Left ventricle myocardium inferior (tissue), 1 donor: Measurements from ENCODE around the gene FCSK. TPM values are rescaled to one million over a fixed set of nuclear protein-coding genes. Genes with fewer than 3 reads are reported as not detected.

Source experiments
- DNase-seq: peaks from one replicate; pipeline ENCODE4 v3.0.0-alpha.2; 2020
- H3K27ac ChIP-seq: fragments of 200-600 bp; replicated peaks from 2 replicates; pipeline ENCODE4 v1.8.0; 2021
- H3K27me3 ChIP-seq: fragments of 200-600 bp; 2 replicates; pipeline ENCODE4 v1.8.0; 2021; ENCODE audit warnings: low read depth
- H3K36me3 ChIP-seq: fragments of 200-600 bp; 2 replicates; pipeline ENCODE4 v1.8.0; 2021
- H3K4me1 ChIP-seq: fragments of 200-600 bp; 2 replicates; pipeline ENCODE4 v1.8.0; 2021
- H3K4me3 ChIP-seq: fragments of 200-600 bp; 2 replicates; pipeline ENCODE4 v1.8.0; 2021; ENCODE audit warnings: mild to moderate bottlenecking, moderate library complexity
- H3K9me3 ChIP-seq: fragments of 200-600 bp; replicated peaks from 2 replicates; pipeline ENCODE4 v1.8.0; 2021
- intact Hi-C: fragments of 100-400 bp; cut with micrococcal nuclease; formaldehyde crosslinking; loops from one replicate; pipeline ENCODE4 v1.11.0; 2022
- total RNA-seq: library from RNA; stranded (reverse); fragmentation: NEBNext Ultra II Directional; extraction: Animal tissue kit (Norgen Biotek cat#: 25700); gene quantifications from one replicate; pipeline ENCODE4 v1.2.1, GENCODE V29; 2021
- TF ChIP-seq, protein P1 (sequence below): fragments of 200-600 bp; IDR thresholded peaks from 2 replicates; pipeline ENCODE4 v1.8.0; 2021; ENCODE audit warnings: antibody characterized with exemption, mild to moderate bottlenecking, borderline replicate concordance
- donor health status: DM: no; HTN: yes; CAD: no; lungs with severe emphysema.

FCSK gene
- total RNA-seq, 1 donor from 2014 or later, result 7.4 TPM

DNA sequence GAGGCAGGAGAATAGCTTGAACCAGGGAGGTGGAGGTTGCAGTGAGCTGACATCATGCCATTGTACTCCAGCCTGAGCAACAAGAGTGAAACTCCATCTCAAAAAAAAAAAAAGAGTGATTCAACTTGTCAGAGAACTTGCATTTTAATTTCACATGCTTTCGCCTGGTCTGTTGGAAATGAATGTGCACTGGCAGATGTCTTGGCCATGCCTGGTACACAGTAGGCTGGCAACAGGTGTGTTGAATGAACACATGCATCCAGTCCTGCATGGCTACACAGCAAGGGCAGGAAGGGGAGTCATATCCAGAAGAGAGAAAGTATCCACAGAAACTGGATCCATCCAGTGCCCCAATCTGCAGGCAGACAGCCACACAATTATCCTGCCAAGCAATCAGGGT, 57.4 kb downstream of the FCSK start:
- Histone ChIP-seq H3K4me3 (no peak overlapping the region), H3K27ac (no peak overlapping the region), H3K4me1 (no peaks in the 10 kb centered on the region), H3K27me3 (no peaks in the 10 kb centered on the region), H3K36me3 (peaks cover 100% of the 10 kb centered on the region), H3K9me3 (no peaks in the 10 kb centered on the region)
- intact Hi-C loops, result no loop called here
- no peak for DNase-seq
- TF ChIP-seq, protein P1, sequence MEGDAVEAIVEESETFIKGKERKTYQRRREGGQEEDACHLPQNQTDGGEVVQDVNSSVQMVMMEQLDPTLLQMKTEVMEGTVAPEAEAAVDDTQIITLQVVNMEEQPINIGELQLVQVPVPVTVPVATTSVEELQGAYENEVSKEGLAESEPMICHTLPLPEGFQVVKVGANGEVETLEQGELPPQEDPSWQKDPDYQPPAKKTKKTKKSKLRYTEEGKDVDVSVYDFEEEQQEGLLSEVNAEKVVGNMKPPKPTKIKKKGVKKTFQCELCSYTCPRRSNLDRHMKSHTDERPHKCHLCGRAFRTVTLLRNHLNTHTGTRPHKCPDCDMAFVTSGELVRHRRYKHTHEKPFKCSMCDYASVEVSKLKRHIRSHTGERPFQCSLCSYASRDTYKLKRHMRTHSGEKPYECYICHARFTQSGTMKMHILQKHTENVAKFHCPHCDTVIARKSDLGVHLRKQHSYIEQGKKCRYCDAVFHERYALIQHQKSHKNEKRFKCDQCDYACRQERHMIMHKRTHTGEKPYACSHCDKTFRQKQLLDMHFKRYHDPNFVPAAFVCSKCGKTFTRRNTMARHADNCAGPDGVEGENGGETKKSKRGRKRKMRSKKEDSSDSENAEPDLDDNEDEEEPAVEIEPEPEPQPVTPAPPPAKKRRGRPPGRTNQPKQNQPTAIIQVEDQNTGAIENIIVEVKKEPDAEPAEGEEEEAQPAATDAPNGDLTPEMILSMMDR, result no peak

GRCh38 chr16:70512456-70512855, 58.1 kb downstream of the FCSK start:
- Histone ChIP-seq H3K27me3 (no peaks in the 10 kb centered on the region), H3K4me3 (no peak overlapping the region), H3K27ac (no peak overlapping the region), H3K9me3 (no peaks in the 10 kb centered on the region), H3K36me3 (peaks cover 100% of the 10 kb centered on the region), H3K4me1 (no peaks in the 10 kb centered on the region)
- no peak for DNase-seq
- TF ChIP-seq, protein P1, result no peak
- intact Hi-C loops, result no loop called here

GRCh38 chr16:70520612-70521297, 66.4 kb downstream of the FCSK start:
- H3K27ac ChIP-seq, result no peak overlapping the region
- no peak for DNase-seq
- no peak overlapping the region for H3K4me3 ChIP-seq
- H3K36me3 ChIP-seq, result peaks cover 32% of the 10 kb centered on the region
- H3K4me1 ChIP-seq, result peaks cover 36% of the 10 kb centered on the region
- TF ChIP-seq, protein P1, result no peak
- intact Hi-C loops, result no loop called here
- no peaks in the 10 kb centered on the region for H3K27me3 ChIP-seq
- no peaks in the 10 kb centered on the region for H3K9me3 ChIP-seq

DNA sequence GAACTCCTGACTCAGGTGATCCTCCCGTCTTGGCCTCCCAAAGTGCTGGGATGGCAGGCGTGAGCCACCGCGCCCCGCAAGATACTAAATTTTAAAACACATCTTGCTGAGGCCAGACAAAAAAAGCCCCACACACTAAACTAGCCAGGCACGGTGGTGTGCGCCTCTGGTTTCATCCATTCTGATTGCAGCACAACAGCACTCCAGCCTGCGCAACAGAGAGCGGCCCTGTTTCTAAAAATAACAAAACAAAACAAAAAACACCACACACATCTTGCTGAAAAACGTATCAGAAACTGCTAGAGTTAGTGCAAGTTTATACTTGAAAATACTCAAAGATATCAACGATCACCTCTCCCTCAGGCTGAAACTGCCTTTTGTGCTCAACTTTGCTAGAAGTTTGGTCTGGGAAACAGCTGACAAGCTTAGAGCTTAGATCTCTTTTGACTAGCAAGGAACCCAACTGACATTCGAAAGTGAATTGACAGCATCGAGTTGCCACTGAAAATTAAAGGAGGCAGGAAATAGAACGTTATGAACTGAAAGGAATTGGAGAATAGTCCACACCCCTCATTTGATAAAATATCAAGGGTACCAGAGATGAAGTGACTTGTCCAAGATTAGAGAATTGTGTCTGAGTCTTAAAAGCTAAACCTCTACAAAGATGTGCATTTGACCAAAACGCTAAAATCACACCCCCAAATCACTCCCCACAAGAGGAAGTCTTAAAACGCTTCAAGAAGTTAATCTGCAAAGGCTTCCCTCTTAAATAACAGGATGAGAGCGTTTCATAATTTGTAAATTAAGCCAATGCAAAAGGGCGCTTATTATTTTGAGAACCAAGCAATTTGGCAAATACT, 68.1 kb downstream of the FCSK start:
- H3K27ac ChIP-seq, result peak overlapping the region; percentile 93
- H3K27me3 ChIP-seq, result no peaks in the 10 kb centered on the region
- intact Hi-C loops, result no loop called here

GRCh38 chr16:70523076-70523742, 68.8 kb downstream of the FCSK start, which contains the start of gene COG4:
Gene COG4, minus strand, starts transcription at chr16:70523554. Its CDS starts 11 bp downstream, at chr16:70523543.
- no peaks in the 10 kb centered on the region for H3K9me3 ChIP-seq
- intact Hi-C loops, result no loop called here
- DNase-seq, result peak; percentile 90
- TF ChIP-seq, protein P1, result no peak
- peaks cover 60% of the 10 kb centered on the region for H3K4me1 ChIP-seq
- H3K27ac ChIP-seq, result peak within 1 kb of the TSS; percentile 93
- peaks cover 31% of the 10 kb centered on the region for H3K36me3 ChIP-seq
- no peaks in the 10 kb centered on the region for H3K27me3 ChIP-seq
- peak within 1 kb of the TSS; percentile 80 for H3K4me3 ChIP-seq

More for the DNA sequence above, 68.1 kb downstream of the FCSK start:
- Histone ChIP-seq H3K36me3 (peaks cover 31% of the 10 kb centered on the region), H3K4me1 (peaks cover 53% of the 10 kb centered on the region), H3K4me3 (peak overlapping the region; percentile 80), H3K9me3 (no peaks in the 10 kb centered on the region)
- no peak for DNase-seq
- TF ChIP-seq, protein P1, result no peak
